Measurements from ENCODE around the gene MORN1.

DNA sequence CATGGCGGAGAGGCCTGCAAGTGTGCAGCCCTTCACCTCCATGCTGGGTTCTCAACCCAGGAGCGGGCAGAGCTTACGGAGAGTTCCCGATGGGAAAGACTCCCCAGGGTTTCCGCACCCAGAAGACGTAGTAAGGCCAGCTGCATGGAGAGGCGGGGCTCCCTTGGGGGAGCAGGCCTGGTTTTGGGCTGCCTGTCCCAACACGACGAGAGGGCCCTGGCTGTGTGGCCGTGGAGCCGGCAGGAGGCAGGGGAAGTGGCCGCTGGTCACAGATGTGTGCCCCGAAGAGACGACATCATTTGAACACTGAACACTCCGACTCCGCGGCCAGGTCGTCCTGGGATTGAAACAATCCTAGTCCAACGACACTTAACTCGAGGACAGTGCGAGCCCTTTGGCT, 57.0 kb downstream of the MORN1 start:
- TF ChIP-seq, protein P1, sequence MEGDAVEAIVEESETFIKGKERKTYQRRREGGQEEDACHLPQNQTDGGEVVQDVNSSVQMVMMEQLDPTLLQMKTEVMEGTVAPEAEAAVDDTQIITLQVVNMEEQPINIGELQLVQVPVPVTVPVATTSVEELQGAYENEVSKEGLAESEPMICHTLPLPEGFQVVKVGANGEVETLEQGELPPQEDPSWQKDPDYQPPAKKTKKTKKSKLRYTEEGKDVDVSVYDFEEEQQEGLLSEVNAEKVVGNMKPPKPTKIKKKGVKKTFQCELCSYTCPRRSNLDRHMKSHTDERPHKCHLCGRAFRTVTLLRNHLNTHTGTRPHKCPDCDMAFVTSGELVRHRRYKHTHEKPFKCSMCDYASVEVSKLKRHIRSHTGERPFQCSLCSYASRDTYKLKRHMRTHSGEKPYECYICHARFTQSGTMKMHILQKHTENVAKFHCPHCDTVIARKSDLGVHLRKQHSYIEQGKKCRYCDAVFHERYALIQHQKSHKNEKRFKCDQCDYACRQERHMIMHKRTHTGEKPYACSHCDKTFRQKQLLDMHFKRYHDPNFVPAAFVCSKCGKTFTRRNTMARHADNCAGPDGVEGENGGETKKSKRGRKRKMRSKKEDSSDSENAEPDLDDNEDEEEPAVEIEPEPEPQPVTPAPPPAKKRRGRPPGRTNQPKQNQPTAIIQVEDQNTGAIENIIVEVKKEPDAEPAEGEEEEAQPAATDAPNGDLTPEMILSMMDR (conservative IDR thresholded peaks at IDR 0.05; ENCODE audit: low read length): no peak
- no peak for TF ChIP-seq EZH2phosphoT487 (IDR thresholded peaks at IDR 0.05; ENCODE audit: borderline replicate concordance)
